HG02840 (cell line): Measurements from ENCODE around the gene UBQLN4.

Experiments used
- ATAC-seq: cut with Tn5 transposase; IDR thresholded peaks from one replicate; pipeline ENCODE4 v1.9.1; 2021; ENCODE audit warnings: mild to moderate bottlenecking, moderate library complexity, moderate number of reproducible peaks; ENCODE audit not compliant: unreplicated experiment, low FRiP score

The UBQLN4 gene

DNA sequence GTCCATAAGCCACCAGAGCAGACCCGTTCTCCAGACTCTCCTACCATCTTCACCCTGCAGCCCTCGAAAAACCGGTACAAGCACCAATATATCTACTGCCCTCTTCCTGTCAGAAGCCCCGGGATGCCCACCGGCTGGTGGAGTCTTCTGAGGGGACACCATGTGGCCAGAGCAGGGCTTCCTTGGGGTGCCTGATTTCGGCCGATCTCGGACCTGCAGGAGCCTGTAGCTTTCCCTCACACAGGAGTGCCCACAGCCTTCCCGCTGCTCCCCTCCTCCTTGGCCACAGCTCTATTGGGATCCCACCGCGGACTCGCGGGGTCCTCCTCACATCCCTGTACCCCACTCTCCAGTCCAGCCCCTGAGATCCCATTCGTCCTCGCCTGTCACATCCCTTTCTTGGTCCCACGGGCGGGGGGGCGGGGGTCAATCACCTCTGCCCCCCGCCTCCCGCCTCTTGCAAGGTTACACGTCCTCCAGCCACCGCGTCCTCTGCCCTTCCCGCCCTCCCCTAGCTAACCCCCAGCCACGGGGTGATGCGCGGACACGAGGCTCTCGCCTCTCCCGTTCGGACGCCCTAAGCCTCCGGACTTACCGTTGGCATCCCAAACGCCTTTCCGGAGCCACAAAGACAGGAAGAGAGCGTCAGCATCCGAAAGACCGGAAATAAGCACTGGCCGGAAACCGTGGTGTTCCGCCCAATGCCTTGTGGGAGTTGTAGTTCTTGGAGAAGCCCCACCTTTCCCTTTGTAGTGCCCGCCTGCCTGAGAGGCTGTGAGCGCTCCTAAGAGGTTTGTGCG, 33.1 kb downstream of the UBQLN4 start, which contains the start of gene SSR2:
Gene SSR2, minus strand, starts transcription at position 659 of the 800 bp plus-strand sequence. CDS start 784 bp downstream, outside the sequence.
- ATAC-seq: peak; percentile 96

DNA sequence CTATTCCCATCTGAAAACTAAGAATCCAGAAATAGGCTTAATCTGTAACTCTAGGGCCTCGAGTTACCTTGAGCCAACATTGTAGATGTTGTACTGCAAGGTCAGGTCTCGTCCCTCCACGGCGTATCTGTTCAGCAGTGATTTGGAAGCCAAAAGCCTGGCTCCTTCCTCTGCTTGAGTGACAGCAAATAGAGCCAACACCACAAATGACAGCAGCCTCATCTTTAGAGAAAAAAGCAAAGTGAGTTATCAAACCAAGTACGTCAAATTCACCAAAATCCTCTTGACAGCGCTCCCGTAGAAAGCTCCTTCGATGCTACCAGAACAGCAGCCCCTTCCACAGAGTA, 33.7 kb downstream of the UBQLN4 start:
- ATAC-seq: no peak

DNA sequence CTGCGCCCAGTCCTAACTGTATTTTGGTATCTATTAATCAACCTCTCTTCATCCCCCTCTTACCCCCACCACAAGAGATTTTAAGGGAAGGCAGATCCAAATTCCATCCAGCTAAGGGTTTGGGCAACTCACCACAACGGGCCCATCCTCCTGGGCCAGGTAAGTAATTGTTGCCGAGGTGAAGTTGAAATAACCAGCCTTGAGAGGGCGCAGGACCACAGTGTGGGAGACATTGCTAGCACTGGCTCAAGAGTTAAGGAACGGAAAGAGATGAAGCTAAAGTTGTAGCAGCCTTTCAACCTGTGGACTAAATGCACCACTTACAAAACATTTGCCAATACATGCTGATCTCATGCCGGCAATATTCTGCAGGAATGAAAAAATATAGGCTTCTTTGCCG, 38.8 kb downstream of the UBQLN4 start:
- ATAC-seq: no peak

DNA sequence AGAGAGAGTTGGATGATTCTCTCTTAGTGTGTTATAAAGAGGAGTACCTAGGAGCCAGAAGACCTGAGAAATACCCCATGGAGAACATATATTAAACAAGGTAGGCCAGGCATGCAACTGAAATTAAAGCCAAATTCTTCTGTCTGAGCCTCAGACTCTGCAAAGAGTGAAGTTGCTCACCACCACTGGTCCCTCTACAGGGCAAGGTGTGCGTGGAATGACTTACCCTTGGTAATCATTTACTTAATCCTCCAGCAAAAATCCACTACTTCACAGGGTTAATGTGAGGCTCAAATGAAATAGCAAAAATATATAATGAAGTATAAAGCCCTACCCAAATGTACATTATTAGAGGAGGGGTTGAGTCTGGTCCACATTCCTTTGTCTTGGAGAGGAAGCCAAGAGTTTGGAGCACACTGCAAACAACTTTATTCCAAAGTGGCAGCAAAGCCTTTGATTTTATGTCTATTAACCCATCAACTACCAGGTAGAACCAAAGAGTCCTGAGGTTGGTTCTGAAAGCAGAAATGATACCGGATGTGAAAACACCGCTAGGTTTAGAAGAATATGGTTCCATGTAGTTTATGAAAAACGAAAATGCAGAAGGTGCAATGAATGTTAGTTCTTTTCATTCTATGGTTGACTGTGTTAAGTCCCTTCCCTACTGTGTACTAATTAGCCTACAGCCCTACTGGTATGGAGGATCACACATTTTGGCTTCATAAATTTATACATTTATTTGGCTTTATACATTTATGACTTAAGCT, 41.4 kb downstream of the UBQLN4 start:
- peak; percentile 55 for ATAC-seq

DNA sequence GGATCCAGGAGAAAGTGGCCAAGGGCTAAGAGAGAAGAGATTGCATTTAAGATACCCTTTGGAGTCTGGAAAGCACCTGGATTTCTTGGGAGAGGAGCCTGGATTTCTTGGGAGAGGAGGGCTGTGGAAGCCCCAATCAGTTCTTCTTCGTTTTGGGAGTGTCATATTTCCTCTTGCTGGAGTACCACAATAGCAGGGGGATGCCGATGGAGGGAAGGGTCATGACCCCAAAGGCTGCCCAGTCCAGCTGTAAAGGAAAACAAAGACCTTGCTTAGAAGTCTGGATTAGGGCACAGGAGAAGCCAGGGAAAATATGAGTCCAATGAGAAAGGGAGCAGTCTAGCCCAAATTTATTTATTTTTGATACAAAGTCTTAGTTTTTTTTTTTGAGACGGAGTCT, 44.2 kb downstream of the UBQLN4 start:
- no peak for ATAC-seq

DNA sequence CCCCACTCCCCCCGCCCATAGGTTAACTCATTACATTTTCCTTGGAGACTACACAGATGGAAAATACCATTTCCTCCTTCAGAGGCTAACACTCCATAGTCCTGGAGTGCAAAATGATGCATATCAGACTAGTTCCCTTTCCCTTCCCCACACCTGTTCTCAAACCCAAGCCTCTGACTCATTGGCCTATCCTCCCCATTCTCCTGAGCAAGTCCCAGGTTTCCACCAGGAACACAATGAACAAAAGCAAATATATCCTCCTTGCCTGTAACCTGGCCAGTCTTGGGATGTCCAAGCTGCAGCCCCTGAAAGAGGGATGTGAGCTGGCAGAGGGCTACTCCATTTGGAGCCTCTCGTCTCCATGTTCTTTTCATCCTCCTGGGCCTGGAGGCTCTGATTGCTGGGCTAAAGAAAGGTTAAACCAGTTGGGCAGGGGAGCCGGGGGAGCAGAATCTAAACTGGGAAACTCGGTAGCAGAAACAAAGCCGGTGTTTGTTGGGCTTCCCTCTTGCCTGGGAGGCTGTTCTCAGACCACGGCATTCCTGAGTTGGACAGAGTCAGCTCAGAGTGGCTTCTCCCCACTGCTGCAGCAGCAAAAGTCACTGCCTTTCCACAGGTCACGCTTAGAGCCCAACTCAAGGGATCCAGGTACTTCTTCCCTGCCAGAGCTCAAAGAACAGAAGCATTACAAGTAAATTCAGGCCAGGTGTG, 46.8 kb downstream of the UBQLN4 start:
- no peak for ATAC-seq

DNA sequence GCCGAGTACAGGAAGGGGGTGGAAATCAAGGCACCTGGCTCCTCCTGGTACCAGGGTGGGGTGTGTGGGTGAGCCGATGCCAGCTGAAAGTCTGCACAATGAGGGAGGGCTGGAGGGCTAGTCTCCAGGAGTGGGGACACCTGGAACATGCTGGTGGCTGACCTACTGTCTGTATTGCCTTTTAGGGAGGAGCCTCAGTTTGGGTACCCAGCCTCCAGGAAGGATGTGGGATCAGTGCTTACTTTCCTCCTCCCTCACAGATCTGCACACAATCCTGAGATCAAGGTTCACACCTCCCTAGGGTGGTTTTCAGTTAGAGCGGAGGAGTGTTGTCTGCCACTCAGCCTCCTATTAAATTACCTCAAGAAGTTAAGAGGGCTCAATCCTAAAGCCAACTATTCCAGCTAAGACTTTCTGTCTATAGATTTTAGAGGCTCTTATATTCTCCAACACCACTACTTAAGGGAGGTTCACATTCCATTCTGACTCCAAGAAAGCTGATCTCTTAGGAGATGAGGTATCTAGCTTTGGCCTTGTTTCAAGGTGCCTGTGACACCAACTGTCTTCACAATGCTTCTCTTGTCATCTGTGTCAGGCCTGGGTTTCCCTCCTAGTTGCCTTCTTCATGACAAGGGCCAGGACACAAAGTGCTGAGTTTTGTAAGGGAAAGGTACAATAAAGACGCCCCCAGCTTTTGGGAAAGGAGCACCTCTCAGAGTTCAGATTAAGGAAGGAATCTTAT, 48.6 kb downstream of the UBQLN4 start:
- ATAC-seq: no peak

DNA sequence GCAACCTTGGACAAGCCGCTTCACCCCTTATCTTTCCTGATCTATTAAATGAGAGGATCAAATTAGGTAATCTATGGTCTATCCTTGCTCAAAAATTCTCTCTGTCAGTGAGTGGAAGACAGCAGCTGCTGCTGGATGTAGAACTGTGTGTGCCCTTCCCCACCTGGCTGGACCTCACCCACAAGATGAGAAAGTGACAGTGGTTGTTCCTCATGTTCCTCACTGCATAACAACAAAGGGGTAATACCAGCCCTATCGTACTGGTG, 49.7 kb downstream of the UBQLN4 start:
- ATAC-seq: no peak

DNA sequence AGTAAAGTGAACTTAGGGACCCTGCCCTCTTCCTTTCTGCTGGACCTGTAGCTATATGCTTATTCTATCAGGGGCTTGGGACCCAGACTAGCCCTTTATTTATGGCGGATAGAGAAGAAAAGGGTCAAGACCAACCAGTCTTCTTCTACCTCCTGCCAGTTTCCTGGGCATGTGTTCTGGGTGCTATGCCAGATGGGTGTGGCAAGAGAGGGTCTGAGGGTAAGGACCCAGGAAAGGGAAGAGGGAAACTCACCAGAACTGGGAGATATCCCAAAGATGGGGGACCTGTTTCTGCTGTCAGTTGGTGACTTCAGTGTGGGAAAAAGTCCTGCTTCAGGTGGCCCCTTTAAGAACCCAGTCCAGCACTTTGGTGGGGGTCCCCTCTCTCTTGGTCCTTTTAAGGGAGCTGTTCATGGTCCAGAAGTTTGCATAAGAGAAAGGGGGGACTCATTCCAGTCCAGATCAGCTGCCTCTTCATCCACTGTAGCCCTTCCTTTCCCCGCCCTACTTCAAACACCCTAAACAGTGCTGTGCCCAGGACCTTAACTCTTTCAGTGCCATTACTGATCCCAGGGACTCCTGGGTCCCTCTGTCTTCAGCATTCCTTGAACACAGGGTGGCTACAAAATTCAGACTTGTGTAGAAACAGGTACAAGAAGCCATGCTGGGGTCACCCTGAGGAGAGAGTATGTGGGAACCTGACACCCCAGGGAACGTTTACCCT, 51.2 kb downstream of the UBQLN4 start:
- no peak for ATAC-seq

DNA sequence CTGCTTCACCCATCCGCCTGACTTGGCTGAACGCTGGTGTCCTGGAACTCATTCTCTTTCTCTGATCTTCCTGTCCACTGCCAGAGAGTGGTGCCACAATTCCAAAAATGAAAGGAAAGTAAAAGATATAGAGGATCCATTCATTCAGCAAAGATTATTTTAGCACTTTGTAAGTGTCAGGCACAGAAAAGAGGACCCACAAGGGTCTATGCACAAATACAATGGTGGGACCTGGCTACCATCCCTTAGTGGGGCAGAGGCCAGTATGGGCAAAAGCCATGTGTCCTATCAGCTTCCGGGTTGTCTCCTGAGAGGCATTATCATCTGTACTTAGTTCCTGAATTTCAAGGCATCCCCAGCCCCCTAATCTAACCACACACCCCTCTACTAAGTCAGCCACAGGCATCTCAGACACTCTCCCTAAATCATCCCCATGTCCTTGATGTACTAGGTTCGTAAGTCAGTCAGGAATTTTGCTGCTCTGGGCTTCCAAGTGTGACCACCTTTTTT, 51.9 kb downstream of the UBQLN4 start:
- ATAC-seq: no peak

DNA sequence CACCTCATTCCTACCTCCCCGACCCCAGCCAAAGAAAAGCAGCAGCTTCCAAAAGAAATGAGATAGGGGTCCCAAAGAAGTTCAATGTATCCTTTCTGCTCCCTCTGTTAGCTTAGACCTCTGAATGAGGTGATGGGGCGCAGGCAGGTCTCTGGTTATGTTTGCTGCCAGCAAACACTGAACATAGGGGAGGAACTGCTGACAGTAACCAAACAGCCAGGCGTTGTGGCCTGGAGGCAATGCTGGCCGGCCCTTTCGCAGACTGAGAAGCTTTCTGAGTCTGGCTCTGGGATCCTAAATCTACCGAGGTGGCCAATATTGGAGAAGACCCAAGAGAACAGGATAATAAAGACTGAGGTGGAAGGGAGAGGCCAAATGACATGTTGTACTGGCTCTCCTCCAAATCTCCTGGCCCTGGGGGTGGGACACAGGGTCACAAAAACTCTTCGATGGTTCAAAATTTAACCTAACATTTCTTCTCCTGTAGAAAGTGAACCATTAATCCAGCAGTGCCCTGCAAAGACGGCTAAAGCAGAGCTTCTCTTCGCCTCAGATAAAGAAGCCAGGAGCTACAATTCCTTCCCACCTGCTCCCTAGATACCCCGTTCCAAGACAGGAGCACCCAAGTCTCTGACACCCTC, 52.5 kb downstream of the UBQLN4 start:
- ATAC-seq: no peak

DNA sequence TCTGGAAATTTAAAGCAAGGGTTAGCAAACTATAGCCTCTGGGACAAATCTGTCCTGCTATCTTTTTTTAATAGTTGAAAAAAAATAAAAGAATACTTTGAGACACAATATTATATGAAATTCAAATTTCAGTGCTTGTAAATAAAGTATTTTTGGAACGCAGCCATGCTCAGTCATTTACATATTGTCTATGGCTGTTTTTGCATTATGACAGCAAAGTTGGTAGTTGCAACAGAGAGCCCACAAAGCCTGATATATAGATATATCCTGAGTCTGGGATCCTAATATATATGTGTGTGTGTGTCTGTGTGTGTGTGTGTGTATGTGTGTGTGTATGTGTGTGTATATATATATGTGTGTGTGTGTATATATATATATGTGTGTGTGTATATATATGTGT, 53.6 kb downstream of the UBQLN4 start:
- ATAC-seq: no peak

DNA sequence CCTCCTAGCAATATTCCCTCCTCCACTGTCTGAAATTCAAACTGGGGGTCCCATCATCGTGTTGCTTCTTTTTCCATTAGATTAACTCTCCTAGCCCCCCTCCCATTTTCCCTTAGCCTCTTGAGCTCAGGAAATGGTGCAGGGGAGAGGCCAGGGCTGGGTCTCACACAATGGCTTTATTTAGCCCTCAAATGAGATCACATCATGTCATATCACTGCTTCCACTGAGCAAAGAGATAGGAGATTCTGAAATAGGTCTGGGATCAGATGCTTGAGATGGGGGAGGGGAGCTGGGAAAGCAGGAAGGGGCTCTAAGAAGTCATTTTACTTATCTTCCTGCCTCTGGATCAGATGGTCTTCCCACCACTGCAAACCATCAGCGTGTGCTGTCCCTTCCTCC, 57.4 kb downstream of the UBQLN4 start:
- ATAC-seq: no peak

DNA sequence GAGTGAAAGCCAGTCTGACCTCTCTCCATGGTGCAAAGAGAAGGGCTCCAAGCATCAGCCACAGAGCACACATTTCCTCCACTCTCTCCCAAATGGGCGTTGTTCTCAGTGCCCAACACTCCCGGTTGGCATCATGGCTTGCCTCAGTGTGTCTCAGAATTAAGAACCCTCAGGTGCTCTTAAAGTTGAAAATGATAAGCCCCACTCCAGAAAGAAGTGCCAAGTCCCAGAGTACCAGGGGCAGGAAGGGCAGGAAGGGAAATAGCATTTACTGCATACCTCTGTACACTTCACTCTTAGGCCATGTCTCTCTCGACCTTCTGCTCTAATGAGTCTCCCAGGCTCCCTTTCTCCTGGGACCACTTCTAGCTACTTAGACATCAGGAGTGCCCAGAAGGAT, 60.0 kb downstream of the UBQLN4 start:
- ATAC-seq: no peak

DNA sequence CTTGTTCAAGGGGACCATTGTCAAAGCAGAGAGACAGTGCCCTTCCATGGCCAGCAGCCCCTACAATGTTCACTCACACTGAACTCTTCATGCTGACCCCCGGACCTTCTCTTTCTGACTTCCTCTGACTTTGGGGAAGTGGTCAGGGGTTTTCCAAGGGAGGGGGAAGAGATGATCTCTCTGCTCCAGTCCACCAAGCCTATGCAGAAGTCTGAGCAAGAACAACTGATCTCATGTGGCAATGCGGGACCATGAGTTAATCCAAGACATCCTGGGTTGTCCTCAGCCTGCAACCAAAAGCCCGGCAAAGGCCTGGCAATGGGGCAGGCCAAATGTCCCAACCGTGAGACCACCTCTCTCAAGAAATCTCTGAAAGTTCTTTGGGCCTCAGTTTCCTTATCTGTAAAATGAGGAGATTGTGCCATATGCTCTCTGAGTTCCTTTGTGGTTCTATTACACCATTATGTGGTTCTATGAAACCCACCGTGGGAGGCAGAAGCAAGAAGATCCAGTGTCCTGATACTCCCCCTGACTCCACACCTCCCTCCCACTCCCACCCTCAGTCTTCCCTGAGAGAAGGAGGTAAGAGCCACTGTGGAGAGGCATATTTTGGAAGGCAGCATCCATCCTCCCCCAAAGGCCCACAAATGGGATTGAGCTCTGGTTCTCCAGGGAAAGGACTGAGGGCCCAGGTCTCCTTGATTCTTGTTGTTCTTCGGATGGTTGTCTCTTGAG, 63.4 kb downstream of the UBQLN4 start:
- ATAC-seq: no peak

DNA sequence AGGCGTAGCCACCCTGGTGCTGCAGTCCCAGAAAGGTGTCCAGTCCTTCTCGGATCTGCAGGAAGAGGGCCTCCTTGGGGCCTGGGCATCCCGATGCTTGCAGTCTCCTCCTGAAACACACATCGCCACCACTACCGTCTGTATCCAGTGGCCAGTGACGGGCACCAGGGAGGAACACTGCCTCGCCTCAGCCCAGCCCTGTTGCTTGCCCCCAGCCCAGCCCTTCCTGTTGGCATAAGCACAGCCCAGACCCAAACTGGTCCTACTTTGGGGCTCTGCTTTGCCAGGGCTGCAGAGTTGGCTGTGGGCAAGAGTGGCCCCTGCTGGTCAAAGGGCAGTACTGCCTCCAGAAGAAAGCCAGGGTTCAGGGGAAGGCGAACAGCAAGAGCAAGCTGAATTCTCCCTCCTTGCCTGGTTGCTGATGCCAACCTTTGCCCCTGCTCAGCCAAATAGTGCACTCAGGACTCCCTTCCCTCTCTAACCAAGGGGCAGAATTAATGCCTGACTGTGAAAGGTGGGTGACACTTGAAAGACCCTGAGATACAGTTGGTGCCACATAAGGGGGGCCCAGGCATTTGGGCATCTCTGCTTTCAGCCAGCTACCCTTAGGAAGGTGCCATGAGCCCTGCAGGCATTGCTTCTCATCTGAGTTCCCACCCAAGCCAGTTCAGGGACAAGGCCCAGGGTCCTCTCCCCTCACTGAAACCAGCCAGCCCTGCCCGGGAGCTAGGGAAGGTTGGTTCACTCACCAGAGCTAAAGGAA, 64.2 kb downstream of the UBQLN4 start:
- peak; percentile 68 for ATAC-seq
